SKM-1 treated with dmso at 0.1 percent for 144 hours (cell line): Measurements from ENCODE around the gene NIM1K.
"Not testable (repeated sequence)": the region's sequence is repeated elsewhere in the genome, so short reads cannot be mapped to it uniquely, and the experiment has no call there.

ENCODE experiments used
- DNase-seq: peaks from one replicate; lab custom pipeline; 2025; ENCODE audit not compliant: unreplicated experiment; lab: John Stamatoyannopoulos, UW

The NIM1K gene

GRCh38 chr5:43183101-43183500 is 8.9 kb upstream of the NIM1K start:
- not testable (repeated sequence) for DNase-seq

GRCh38 chr5:43190755-43191603 is 1.0 kb upstream of the NIM1K start:
- DNase-seq: no peak

- no peak for DNase-seq
Observed at GRCh38 chr5:43192558-43193180, 644 bp downstream of the NIM1K start.

GRCh38 chr5:43193181-43193893 is 1.3 kb downstream of the NIM1K start:
- peak; percentile 96 for DNase-seq

GRCh38 chr5:43193894-43194265 is 1.9 kb downstream of the NIM1K start:
- DNase-seq: no peak

GRCh38 chr5:43195670-43196265 is 3.7 kb downstream of the NIM1K start:
- no peak for DNase-seq

DNA sequence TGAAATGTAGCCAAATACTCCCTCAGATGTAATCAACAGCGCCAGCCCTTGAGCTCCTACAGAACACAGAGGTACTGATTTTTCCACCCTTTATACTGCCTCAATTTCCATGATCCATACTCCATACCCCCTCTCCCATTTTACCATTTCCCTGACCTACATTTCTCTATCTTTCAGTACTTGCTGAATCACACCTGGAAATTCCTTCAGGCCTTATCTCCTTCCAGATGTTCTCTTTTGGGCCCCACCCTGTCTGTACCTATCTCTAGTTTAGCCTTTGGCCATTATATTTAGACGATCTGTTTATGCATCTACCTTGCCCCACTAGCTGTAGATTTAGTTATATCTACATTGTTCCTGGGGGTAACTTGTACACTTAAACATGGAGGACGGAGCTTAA is 5.5 kb downstream of the NIM1K start:
- DNase-seq: no peak

DNA sequence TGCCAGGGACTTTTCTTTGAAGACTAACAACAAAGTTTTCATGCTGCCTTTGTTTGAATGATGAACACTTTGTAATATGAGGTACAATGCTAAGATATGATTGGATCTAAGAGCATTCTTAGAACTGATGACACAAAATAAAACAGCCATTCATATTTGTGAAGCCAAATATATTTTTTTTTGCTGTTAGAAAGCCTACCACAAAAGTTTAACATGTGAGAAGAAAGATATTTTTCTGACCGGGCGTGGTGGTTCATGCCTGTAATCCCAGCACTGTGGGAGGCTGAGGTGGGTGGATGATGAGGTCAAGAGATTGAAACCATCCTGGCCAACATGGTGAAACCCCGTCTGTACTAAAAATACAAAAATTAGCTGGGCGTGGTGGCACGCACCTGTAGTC is 9.4 kb downstream of the NIM1K start:
- not testable (repeated sequence) for DNase-seq

- DNase-seq: no peak
Observed at GRCh38 chr5:43202380-43202779, 10.4 kb downstream of the NIM1K start.

GRCh38 chr5:43203373-43203772 is 11.3 kb downstream of the NIM1K start:
- DNase-seq: no peak

DNA sequence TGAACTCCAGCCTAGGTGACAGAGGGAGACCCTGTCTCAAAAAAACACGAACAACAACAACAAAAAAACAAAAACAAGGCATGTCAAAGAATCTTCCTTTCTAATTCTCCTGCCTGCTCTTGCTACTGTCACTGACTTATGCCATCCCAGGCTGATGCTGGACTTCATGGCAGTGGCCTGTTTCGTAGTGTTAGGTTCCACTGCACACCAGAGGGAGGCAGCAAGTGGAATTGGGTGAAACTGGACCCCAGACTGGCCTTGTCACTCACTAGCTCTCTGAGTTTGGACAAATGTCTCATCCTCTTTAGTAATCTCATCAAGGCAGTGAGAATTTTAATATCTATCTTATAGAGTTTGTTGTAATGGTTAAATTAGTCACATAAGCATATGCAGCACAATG is 12.9 kb downstream of the NIM1K start:
- DNase-seq: no peak

- DNase-seq: no peak
Observed at GRCh38 chr5:43207601-43208000, 15.6 kb downstream of the NIM1K start.

DNA sequence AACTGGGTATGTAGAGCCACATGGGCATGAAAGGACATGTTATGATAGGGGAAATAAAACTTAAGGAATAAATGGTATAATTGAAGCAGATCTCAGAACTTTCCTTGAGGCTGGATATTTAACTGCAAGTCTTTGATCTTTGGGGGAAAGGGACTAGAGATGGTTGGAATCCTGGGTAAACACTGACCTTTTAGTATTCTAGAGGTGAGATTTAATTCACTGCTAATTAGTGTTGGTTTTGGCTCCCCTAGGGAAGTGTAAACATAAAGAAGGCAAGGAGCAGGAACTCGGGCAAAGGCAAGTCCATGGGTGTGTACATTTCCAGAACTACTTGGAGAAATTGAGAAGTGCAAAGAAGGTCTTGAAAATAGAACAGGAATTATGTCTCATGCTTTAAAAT is 16.6 kb downstream of the NIM1K start:
- no peak for DNase-seq

GRCh38 chr5:43209060-43209459 is 17.0 kb downstream of the NIM1K start:
- no peak for DNase-seq

DNA sequence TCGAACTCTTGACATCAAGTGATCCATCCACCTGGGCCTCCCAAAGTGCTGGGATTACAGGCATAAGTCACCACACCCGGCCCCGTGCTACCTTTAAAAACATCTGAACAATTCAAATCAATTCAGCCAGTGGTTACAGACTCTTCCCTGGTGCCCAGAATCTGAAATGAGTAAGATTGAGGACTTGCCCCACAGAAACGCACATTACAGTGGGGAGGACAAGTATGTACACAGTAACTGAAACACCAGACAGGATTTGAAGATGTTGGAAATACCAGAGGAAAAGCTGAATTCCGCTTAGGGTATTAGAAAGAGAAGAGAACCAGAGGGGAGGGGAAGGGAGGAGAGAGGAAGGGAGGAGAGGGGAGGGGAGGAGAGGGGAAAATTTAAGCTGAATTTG is 17.8 kb downstream of the NIM1K start:
- DNase-seq: no peak

GRCh38 chr5:43210570-43210969 is 18.5 kb downstream of the NIM1K start:
- no peak for DNase-seq

DNA sequence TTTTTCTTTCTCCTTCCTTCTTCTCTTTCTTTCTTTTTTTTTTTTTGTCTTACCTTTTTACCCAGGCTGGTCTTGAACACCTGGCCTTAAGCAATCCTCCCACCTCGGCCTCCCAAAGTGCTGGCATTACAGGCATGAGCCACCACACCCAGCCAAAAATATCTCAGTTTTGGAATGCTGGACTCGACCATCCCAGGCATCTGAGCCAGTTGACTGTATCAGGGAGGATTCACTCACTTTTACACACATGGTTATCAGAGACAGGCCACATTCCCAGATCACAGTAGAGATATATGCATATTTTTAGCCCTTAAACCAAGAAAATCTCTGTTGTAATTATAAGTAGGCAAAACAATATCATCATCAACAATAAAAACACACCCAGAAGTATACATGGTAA is 21.9 kb downstream of the NIM1K start:
- DNase-seq: no peak

GRCh38 chr5:43215073-43215631 is 23.1 kb downstream of the NIM1K start:
- peak; percentile 83 for DNase-seq

DNA sequence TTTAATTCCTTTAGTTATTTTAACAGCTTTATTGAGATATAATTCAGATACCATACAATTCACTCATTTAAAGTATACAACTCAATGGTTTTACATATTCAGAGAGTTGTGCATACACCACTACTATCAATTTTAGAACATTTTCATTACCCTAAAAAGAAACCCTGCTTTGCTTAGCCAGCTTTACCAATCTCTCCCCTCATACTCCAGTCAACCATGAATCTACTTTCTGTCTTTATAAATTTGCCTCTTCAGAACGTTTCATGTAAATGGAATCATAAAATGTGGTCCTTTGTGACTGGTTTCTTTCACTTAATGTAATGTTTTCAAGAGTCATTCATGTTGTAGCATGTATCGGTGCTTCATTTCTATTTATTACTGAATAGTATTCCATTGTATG is 24.9 kb downstream of the NIM1K start:
- no peak for DNase-seq

DNA sequence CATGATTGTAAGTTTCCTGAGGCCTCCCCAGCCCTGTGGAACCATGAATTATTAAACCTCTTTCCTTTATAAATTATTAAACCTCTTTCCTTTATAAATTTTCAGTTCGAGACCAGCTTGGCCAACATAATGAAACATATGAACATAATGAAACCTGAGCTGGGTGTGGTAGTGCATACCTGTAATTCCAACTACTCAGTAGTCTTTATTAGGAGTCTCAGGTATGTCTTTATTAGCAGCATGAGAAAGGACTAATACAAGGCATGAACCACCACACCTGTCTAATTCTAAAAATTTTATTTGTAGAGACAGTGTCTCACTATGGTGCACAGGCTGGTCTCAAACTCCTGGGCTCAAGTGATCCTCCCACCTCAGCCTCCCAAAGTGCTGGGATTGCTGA is 27.1 kb downstream of the NIM1K start:
- DNase-seq: no peak

DNA sequence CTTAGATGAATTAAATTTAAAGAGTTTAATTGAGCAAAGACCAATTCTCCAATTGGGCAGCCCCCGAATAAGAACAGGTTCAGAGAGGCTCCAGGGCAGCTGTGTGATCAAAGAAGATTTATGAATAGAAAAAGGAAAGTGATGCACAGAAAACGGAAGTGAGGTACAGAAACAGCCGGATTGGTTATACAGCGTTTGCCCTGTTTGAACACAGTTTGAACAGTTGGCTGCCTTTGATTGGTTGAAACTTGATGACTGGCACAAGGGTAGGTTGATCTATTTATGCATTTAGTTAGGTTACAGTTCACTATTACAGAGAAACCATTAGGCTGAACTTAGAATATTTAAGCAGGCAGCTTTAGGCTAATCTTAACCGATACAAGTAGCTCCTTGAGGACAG is 29.5 kb downstream of the NIM1K start:
- DNase-seq: no peak
